IgD-negative memory B cell (primary cell): ENCODE data around the gene FRMD3. TPM values are rescaled to one million over a fixed set of nuclear protein-coding genes. Genes with fewer than 3 reads are reported as not detected.

ENCODE experiments used
- H3K27ac Mint-ChIP-seq, 3 donors: one replicate each; pipeline ENCODE4 v1.8.0; 2020 to 2022; ENCODE audit warnings: mild to moderate bottlenecking in 3 of 3, mixed read lengths in 3 of 3, moderate library complexity in 1 of 3
- H3K27me3 Mint-ChIP-seq: one replicate; pipeline ENCODE4 v1.8.0; 2021; ENCODE audit warnings: mixed read lengths
- H3K36me3 Mint-ChIP-seq: one replicate; pipeline ENCODE4 v1.8.0; 2020; ENCODE audit warnings: mild to moderate bottlenecking, mixed read lengths
- H3K4me1 Mint-ChIP-seq, 3 donors: one replicate each; pipeline ENCODE4 v1.8.0; 2020 to 2022; ENCODE audit warnings: mixed read lengths in 3 of 3, mild to moderate bottlenecking in 1 of 3
- H3K4me3 Mint-ChIP-seq, 4 donors: one replicate each; pipeline ENCODE4 v1.8.0; 2020 to 2022; ENCODE audit warnings: mild to moderate bottlenecking in 4 of 4, mixed read lengths in 4 of 4, moderate library complexity in 3 of 4
- H3K9me3 Mint-ChIP-seq, 3 donors: one replicate each; pipeline ENCODE4 v1.8.0; 2020 to 2021; ENCODE audit warnings: mixed read lengths in 3 of 3, mild to moderate bottlenecking in 1 of 3
- polyA plus RNA-seq: library from polyadenylated mRNA; unstranded; fragments of 300-500 nt; fragmentation: Illumina TruSeq; gene quantifications from one replicate; pipeline ENCODE4 v1.2.3, GENCODE V29; 2021

FRMD3 gene
- polyA plus RNA-seq, 1 donor from 2014 or later = 1.1 TPM

GRCh38 chr9:83281306-83282255, 256.6 kb downstream of the FRMD3 start:
- Mint-ChIP-seq H3K4me1 (no peaks in the 10 kb centered on the region), H3K27ac (no peak overlapping the region), H3K4me3 (no peak overlapping the region), H3K27me3 (peaks cover 3% of the 10 kb centered on the region), H3K36me3 (peaks cover 3% of the 10 kb centered on the region), H3K9me3 (peaks cover 0 to 5% (median 3%) of the 10 kb centered on the region in 3 donors)

- no peak overlapping the region for H3K27ac Mint-ChIP-seq
- peaks cover 3% of the 10 kb centered on the region for H3K27me3 Mint-ChIP-seq
These were observed 257.4 kb downstream of the FRMD3 start for GRCh38 chr9:83280790-83281189.

GRCh38 chr9:83280268-83280667, 257.9 kb downstream of the FRMD3 start:
- Mint-ChIP-seq H3K4me3 (no peak overlapping the region), H3K27me3 (peaks cover 3% of the 10 kb centered on the region), H3K4me1 (no peaks in the 10 kb centered on the region), H3K9me3 (peaks cover 0 to 5% (median 3%) of the 10 kb centered on the region in 3 donors), H3K36me3 (peaks cover 3% of the 10 kb centered on the region), H3K27ac (no peak overlapping the region)

More at GRCh38 chr9:83280790-83281189, 257.4 kb downstream of the FRMD3 start:
- Mint-ChIP-seq H3K4me3 (no peak overlapping the region), H3K4me1 (no peaks in the 10 kb centered on the region), H3K36me3 (peaks cover 3% of the 10 kb centered on the region), H3K9me3 (peaks cover 0 to 5% (median 3%) of the 10 kb centered on the region in 3 donors)

GRCh38 chr9:83274787-83275186, 263.4 kb downstream of the FRMD3 start:
- Mint-ChIP-seq H3K36me3 (peaks cover 3% of the 10 kb centered on the region), H3K27me3 (peaks cover 3% of the 10 kb centered on the region), H3K27ac (no peak overlapping the region), H3K4me1 (no peaks in the 10 kb centered on the region), H3K4me3 (no peak overlapping the region), H3K9me3 (peaks cover 0 to 5% (median 3%) of the 10 kb centered on the region in 3 donors)

- no peak overlapping the region for H3K4me3 Mint-ChIP-seq
- H3K36me3 Mint-ChIP-seq = no peaks in the 10 kb centered on the region
- no peaks in the 10 kb centered on the region for H3K4me1 Mint-ChIP-seq
- H3K9me3 Mint-ChIP-seq = peaks cover 0 to under 1% (median 0%) of the 10 kb centered on the region in 3 donors
- no peak overlapping the region for H3K27ac Mint-ChIP-seq
- H3K27me3 Mint-ChIP-seq = no peaks in the 10 kb centered on the region
These were observed 266.5 kb downstream of the FRMD3 start for GRCh38 chr9:83271665-83272071.

- H3K36me3 Mint-ChIP-seq = no peaks in the 10 kb centered on the region
- H3K4me3 Mint-ChIP-seq = no peak overlapping the region
- H3K4me1 Mint-ChIP-seq = no peaks in the 10 kb centered on the region
- no peak overlapping the region for H3K27ac Mint-ChIP-seq
- peaks cover 0 to 3% (median 0%) of the 10 kb centered on the region in 3 donors for H3K9me3 Mint-ChIP-seq
- no peaks in the 10 kb centered on the region for H3K27me3 Mint-ChIP-seq
These were observed 268.1 kb downstream of the FRMD3 start for GRCh38 chr9:83270116-83270515.

GRCh38 chr9:83267741-83268140, 270.5 kb downstream of the FRMD3 start:
- H3K4me3 Mint-ChIP-seq = no peak overlapping the region
- no peaks in the 10 kb centered on the region for H3K36me3 Mint-ChIP-seq
- H3K4me1 Mint-ChIP-seq = no peaks in the 10 kb centered on the region
- no peaks in the 10 kb centered on the region for H3K27me3 Mint-ChIP-seq
- H3K9me3 Mint-ChIP-seq = peaks cover 0 to 3% (median 0%) of the 10 kb centered on the region in 3 donors
- no peak overlapping the region for H3K27ac Mint-ChIP-seq

GRCh38 chr9:83266666-83267496, 271.3 kb downstream of the FRMD3 start:
- Mint-ChIP-seq H3K27me3 (no peaks in the 10 kb centered on the region), H3K27ac (no peak overlapping the region), H3K4me3 (no peak overlapping the region), H3K4me1 (no peaks in the 10 kb centered on the region), H3K36me3 (no peaks in the 10 kb centered on the region), H3K9me3 (peaks cover 0 to 3% (median 0%) of the 10 kb centered on the region in 3 donors)

GRCh38 chr9:83266331-83266665, 271.9 kb downstream of the FRMD3 start:
- Mint-ChIP-seq H3K9me3 (peaks cover 0 to 3% (median 0%) of the 10 kb centered on the region in 3 donors), H3K27me3 (no peaks in the 10 kb centered on the region), H3K4me1 (no peaks in the 10 kb centered on the region), H3K4me3 (no peak overlapping the region), H3K27ac (no peak overlapping the region), H3K36me3 (no peaks in the 10 kb centered on the region)

GRCh38 chr9:83264315-83264714, 273.9 kb downstream of the FRMD3 start:
- H3K9me3 Mint-ChIP-seq = peaks cover 0 to 3% (median 0%) of the 10 kb centered on the region in 3 donors
- no peak overlapping the region for H3K4me3 Mint-ChIP-seq
- H3K27ac Mint-ChIP-seq = no peak overlapping the region
- H3K4me1 Mint-ChIP-seq = no peaks in the 10 kb centered on the region
- no peaks in the 10 kb centered on the region for H3K36me3 Mint-ChIP-seq
- no peaks in the 10 kb centered on the region for H3K27me3 Mint-ChIP-seq

- Mint-ChIP-seq H3K9me3 (peaks cover 1 to 9% (median 3%) of the 10 kb centered on the region in 3 donors), H3K27me3 (peaks cover 1% of the 10 kb centered on the region)
These were observed 278.6 kb downstream of the FRMD3 start for GRCh38 chr9:83259558-83259957.

GRCh38 chr9:83257937-83258891, 280.0 kb downstream of the FRMD3 start:
- Mint-ChIP-seq H3K9me3 (peaks cover 1 to 13% (median 6%) of the 10 kb centered on the region in 3 donors), H3K27me3 (peaks cover 1% of the 10 kb centered on the region), H3K4me1 (no peaks in the 10 kb centered on the region), H3K4me3 (no peak overlapping the region), H3K36me3 (no peaks in the 10 kb centered on the region), H3K27ac (no peak overlapping the region)

More at GRCh38 chr9:83259558-83259957, 278.6 kb downstream of the FRMD3 start:
- Mint-ChIP-seq H3K4me3 (no peak overlapping the region), H3K36me3 (no peaks in the 10 kb centered on the region), H3K4me1 (no peaks in the 10 kb centered on the region), H3K27ac (no peak overlapping the region)

- no peak overlapping the region for H3K4me3 Mint-ChIP-seq
- no peak overlapping the region for H3K27ac Mint-ChIP-seq
- peaks cover 3 to 12% (median 9%) of the 10 kb centered on the region in 3 donors for H3K9me3 Mint-ChIP-seq
- peaks cover 10% of the 10 kb centered on the region for H3K36me3 Mint-ChIP-seq
- H3K4me1 Mint-ChIP-seq = no peaks in the 10 kb centered on the region
- H3K27me3 Mint-ChIP-seq = no peaks in the 10 kb centered on the region
These were observed 290.5 kb downstream of the FRMD3 start for GRCh38 chr9:83247732-83248131.

- Mint-ChIP-seq H3K27me3 (no peaks in the 10 kb centered on the region), H3K4me3 (no peak overlapping the region), H3K9me3 (peaks cover 0 to under 1% (median 0%) of the 10 kb centered on the region in 3 donors), H3K36me3 (peaks cover 10% of the 10 kb centered on the region), H3K27ac (no peak overlapping the region), H3K4me1 (no peaks in the 10 kb centered on the region)
These were observed 292.1 kb downstream of the FRMD3 start for GRCh38 chr9:83245979-83246659.
